ENCODE data around the gene SLC4A1AP.

Gene SLC4A1AP

GRCh38 chr2:27703638-27704341, 40.1 kb downstream of the SLC4A1AP start:
- FAIRE-seq: no peak

GRCh38 chr2:27704342-27704876, 40.7 kb downstream of the SLC4A1AP start:
- FAIRE-seq: no peak

- no peak for FAIRE-seq
Observed at GRCh38 chr2:27705851-27706622, 42.3 kb downstream of the SLC4A1AP start.

- FAIRE-seq: no peak
Observed at GRCh38 chr2:27707462-27708256, 44.0 kb downstream of the SLC4A1AP start.

GRCh38 chr2:27708257-27708654, 44.6 kb downstream of the SLC4A1AP start:
- FAIRE-seq: no peak

- FAIRE-seq: no peak
Observed at GRCh38 chr2:27708666-27709065, 45.0 kb downstream of the SLC4A1AP start.

GRCh38 chr2:27709326-27709725, 45.6 kb downstream of the SLC4A1AP start:
- FAIRE-seq: no peak

GRCh38 chr2:27709960-27710575, 46.4 kb downstream of the SLC4A1AP start:
- no peak for FAIRE-seq

- FAIRE-seq: no peak
Observed at GRCh38 chr2:27710640-27711430, 47.1 kb downstream of the SLC4A1AP start.

- FAIRE-seq: no peak
Observed at GRCh38 chr2:27711804-27712203, 48.1 kb downstream of the SLC4A1AP start.

GRCh38 chr2:27712522-27712921, 48.8 kb downstream of the SLC4A1AP start:
- FAIRE-seq: no peak

GRCh38 chr2:27713201-27713600, 49.5 kb downstream of the SLC4A1AP start:
- FAIRE-seq: no peak

- FAIRE-seq: no peak
Observed at GRCh38 chr2:27714053-27714452, 50.4 kb downstream of the SLC4A1AP start.

- no peak for FAIRE-seq
Observed at GRCh38 chr2:27714851-27715291, 51.2 kb downstream of the SLC4A1AP start.

- no peak for FAIRE-seq
Observed at GRCh38 chr2:27715318-27716210, 51.9 kb downstream of the SLC4A1AP start.

- no peak for FAIRE-seq
Observed at GRCh38 chr2:27716301-27717069, 52.8 kb downstream of the SLC4A1AP start.

- no peak for FAIRE-seq
Observed at GRCh38 chr2:27717070-27717795, 53.5 kb downstream of the SLC4A1AP start.

- no peak for FAIRE-seq
Observed at GRCh38 chr2:27720004-27720551, 56.4 kb downstream of the SLC4A1AP start.

- no peak for FAIRE-seq
Observed at GRCh38 chr2:27721335-27721734, 57.6 kb downstream of the SLC4A1AP start.

Measured in A204.1 (cell line).